Glomerular endothelial cell (primary cell): ENCODE data around the gene JARID2. TPM values are rescaled to one million over a fixed set of nuclear protein-coding genes. Genes with fewer than 3 reads are reported as not detected.

ENCODE experiments used
- DNase-seq: peaks from one replicate; pipeline ENCODE4 v3.0.0-alpha.2; 2011; ENCODE audit warnings: low read depth, low spot score; ENCODE audit errors: extremely low read depth
- total RNA-seq: library from RNA; depleted of rRNA; stranded (reverse); fragments of >200 nt; gene quantifications from 2 replicates; pipeline ENCODE4 v1.2.3, GENCODE V29; 2015

Gene JARID2
- total RNA-seq, 1 donor from 2014 or later: 16.7 TPM

GRCh38 chr6:15389765-15390723 lies 144.2 kb downstream of the JARID2 start:
- no peak for DNase-seq

GRCh38 chr6:15391500-15391899 lies 145.6 kb downstream of the JARID2 start:
- no peak for DNase-seq

GRCh38 chr6:15392182-15392581 lies 146.3 kb downstream of the JARID2 start:
- DNase-seq: no peak

GRCh38 chr6:15393605-15394004 lies 147.7 kb downstream of the JARID2 start:
- DNase-seq: no peak

- no peak for DNase-seq
These were observed 149.2 kb downstream of the JARID2 start for GRCh38 chr6:15395087-15395486.

GRCh38 chr6:15396808-15397207 lies 150.9 kb downstream of the JARID2 start:
- DNase-seq: no peak

GRCh38 chr6:15398633-15399275 lies 152.9 kb downstream of the JARID2 start:
- no peak for DNase-seq

- no peak for DNase-seq
These were observed 154.0 kb downstream of the JARID2 start for GRCh38 chr6:15399641-15400470.

GRCh38 chr6:15400572-15401004 lies 154.7 kb downstream of the JARID2 start:
- DNase-seq: no peak

- DNase-seq: no peak
These were observed 155.3 kb downstream of the JARID2 start for GRCh38 chr6:15401120-15401519.

GRCh38 chr6:15401769-15402250 lies 155.9 kb downstream of the JARID2 start:
- DNase-seq: no peak

GRCh38 chr6:15402406-15403045 lies 156.7 kb downstream of the JARID2 start:
- DNase-seq: no peak

GRCh38 chr6:15403094-15403755 lies 157.4 kb downstream of the JARID2 start:
- DNase-seq: no peak

GRCh38 chr6:15404685-15404980 lies 158.8 kb downstream of the JARID2 start:
- DNase-seq: no peak

GRCh38 chr6:15405129-15406068 lies 159.5 kb downstream of the JARID2 start:
- DNase-seq: no peak

- DNase-seq: no peak
These were observed 160.6 kb downstream of the JARID2 start for GRCh38 chr6:15406452-15406851.

- no peak for DNase-seq
These were observed 162.1 kb downstream of the JARID2 start for GRCh38 chr6:15408008-15408407.

GRCh38 chr6:15408758-15409157 lies 162.9 kb downstream of the JARID2 start:
- no peak for DNase-seq
